ENCODE results near the gene RBM47. TPM values are rescaled to one million over a fixed set of nuclear protein-coding genes. Genes with fewer than 3 reads are reported as not detected.

RBM47 gene
- total RNA-seq, 2 donors from 2014 or later, result 10.9 to 12.0 TPM

DNA sequence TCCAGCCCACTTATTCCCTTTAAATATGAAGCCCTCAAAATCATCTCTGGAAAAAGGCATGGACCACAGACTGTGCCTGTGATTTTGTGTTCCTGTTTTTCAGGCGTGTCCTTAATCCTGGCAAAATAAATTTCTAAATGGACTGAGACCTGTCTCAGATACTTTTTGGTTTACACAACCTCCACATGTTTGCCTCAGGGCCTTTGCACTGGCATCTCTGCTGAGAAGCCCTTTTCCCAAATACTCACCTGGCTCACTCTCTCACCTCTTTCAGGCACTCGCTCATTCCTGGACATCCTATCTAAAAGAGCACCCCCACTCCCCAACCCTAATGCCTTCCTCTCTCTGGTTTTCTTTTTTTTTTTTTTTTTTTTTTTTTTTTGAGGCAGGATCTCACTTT lies 254.0 kb downstream of the RBM47 start:
- Mint-ChIP-seq H3K27me3 (ENCODE audit: low read depth) (no peaks in the 10 kb centered on the region), H3K4me1 (ENCODE audit: low read depth) (peaks cover 6% of the 10 kb centered on the region), H3K27ac (no peak overlapping the region), H3K4me3 (no peak overlapping the region), H3K9me3 (no peaks in the 10 kb centered on the region), H3K36me3 (ENCODE audit: insufficient read depth in 2 of 2) (no peaks in the 10 kb centered on the region)
- no peak for ATAC-seq (replicated peaks in 1 of 2)
- DNase-seq, result no peak

DNA sequence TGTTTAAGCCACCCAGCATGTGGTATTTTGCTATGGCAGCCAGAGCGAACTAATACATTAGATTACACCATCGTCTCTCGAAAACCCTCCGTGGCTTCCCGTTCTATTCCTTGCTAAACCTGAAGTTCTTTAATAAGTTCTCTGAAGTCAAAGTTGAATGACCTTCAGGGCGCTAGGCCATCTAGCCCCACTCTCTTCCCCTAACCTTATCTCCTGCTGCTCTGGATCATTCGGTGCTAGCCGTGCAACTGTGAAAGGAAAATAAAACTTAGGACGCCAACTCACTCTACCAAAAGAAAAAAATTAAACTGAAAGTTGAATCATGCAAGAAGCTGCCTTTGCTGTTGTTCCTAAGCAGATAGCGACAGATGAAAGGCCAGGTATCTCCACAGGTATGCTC lies 254.6 kb downstream of the RBM47 start:
- Mint-ChIP-seq H3K9me3 (no peaks in the 10 kb centered on the region), H3K4me3 (no peak overlapping the region), H3K4me1 (ENCODE audit: low read depth) (peaks cover 6% of the 10 kb centered on the region), H3K27ac (no peak overlapping the region), H3K36me3 (ENCODE audit: insufficient read depth in 2 of 2) (no peaks in the 10 kb centered on the region), H3K27me3 (ENCODE audit: low read depth) (no peaks in the 10 kb centered on the region)
- ATAC-seq (replicated peaks in 1 of 2) (no peak), DNase-seq (no peak)

GRCh38 chr4:40373636-40374035 lies 256.0 kb downstream of the RBM47 start:
- no peak overlapping the region for H3K4me3 Mint-ChIP-seq
- H3K36me3 Mint-ChIP-seq (ENCODE audit: insufficient read depth in 2 of 2), result no peaks in the 10 kb centered on the region
- ATAC-seq (replicated peaks in 1 of 2) (no peak), DNase-seq (no peak)
- no peak overlapping the region for H3K27ac Mint-ChIP-seq
- no peaks in the 10 kb centered on the region for H3K27me3 Mint-ChIP-seq (ENCODE audit: low read depth)
- peaks cover 12% of the 10 kb centered on the region for H3K4me1 Mint-ChIP-seq (ENCODE audit: low read depth)
- H3K9me3 Mint-ChIP-seq, result no peaks in the 10 kb centered on the region

Other genes with a start within 250 kb of the RBM47 start
- 1 to 10 TPM; 4.5 to 6.7 TPM for gene NSUN7, start 120.1 kb upstream of the RBM47 start, total RNA-seq

Measured in activated T-cell treated with anti-CD3 and anti-CD28 coated beads, Interleukin-2, amount 50 U/mL, for 72 hours (primary cell).